Astrocyte of the spinal cord (primary cell): ENCODE results near the gene XKR3.

Experiments used
- DNase-seq: peaks from one replicate; pipeline ENCODE4 v3.0.0; 2011; ENCODE audit warnings: low read depth, low spot score
- H3K4me3 ChIP-seq: 2 replicates; pipeline ENCODE4 v1.5.1; 2011; ENCODE audit warnings: low read depth, mild to moderate bottlenecking, low read length, moderate library complexity
- CTCF ChIP-seq: IDR thresholded peaks from 2 replicates; pipeline ENCODE4 v1.5.1; 2012; ENCODE audit warnings: low read depth, mild to moderate bottlenecking, low read length, inconsistent platforms
- in situ Hi-C: cut with HindIII; loops from 2 replicates; pipeline ENCODE4 v1.10.0; 2017; ENCODE audit warnings: low sequenced_read_pairs

Gene XKR3

DNA sequence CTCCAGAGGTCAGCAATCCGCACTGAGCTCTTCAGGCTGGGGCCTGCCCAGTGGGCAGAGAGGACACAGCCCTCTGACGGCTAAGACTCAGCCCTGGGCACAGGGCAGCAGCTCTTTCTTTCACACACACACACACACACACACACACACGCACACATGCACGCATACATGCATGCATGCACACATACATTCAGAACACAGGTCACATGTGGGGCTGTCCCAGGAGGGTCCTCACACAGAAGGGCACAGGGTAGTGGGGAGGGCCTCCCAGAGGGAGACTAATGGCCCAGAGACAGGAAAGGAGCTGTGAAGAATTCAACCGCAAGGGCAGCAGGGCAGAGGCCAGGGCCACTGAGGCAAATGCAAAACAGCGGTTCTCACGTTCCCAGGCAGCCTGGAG lies 20.3 kb upstream of the XKR3 start:
- no peak overlapping the region for H3K4me3 ChIP-seq
- no peak for DNase-seq
- in situ Hi-C loops: no loop called here
- TF ChIP-seq CTCF: no peak

DNA sequence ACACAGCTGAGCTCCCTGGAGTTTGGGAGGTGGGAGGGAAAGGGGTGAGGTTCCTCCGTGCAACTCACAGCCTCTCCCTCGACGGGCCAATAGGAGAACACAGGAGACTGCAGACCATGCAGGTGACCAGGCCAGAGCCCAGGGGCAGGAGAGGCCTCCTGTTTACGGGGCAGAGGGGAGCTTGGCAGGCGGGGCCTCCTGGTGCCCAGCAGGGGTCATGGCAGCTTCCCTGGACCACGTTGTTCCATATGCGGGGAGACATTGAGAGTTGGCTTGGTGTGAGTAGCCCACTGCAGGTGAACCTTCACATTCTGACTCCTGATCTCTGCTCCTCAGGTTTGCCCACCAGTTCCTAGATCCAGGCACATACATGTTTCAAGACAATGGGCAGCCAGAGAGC lies 19.3 kb upstream of the XKR3 start:
- H3K4me3 ChIP-seq: no peak overlapping the region
- no peak for DNase-seq
- TF ChIP-seq CTCF: no peak
- in situ Hi-C loops: no loop called here

- no peak for TF ChIP-seq CTCF
- in situ Hi-C loops: no loop called here
- H3K4me3 ChIP-seq: no peak overlapping the region
- DNase-seq: no peak
These were observed 12.9 kb upstream of the XKR3 start for GRCh38 chr22:16838073-16838472.

DNA sequence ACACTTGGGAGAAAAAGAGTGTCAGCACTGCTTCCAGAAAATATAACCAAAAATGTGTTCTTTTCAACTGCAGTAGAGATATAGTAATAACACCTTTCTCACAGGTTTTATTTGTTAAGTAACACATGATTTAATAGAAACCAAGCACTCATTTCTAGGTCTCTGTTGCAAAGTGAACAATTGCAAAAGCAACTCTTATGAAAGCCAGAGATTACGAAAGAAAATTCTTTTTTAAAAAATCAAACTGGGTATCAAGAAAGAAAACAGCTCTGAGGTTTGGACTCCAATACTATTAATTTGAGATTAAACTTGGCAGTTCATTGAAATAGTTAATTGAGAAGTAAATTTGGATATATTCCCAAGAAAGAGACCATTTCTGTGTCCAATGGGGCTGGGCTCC lies 9.8 kb upstream of the XKR3 start:
- DNase-seq: no peak
- in situ Hi-C loops: no loop called here
- no peak overlapping the region for H3K4me3 ChIP-seq
- TF ChIP-seq CTCF: no peak

DNA sequence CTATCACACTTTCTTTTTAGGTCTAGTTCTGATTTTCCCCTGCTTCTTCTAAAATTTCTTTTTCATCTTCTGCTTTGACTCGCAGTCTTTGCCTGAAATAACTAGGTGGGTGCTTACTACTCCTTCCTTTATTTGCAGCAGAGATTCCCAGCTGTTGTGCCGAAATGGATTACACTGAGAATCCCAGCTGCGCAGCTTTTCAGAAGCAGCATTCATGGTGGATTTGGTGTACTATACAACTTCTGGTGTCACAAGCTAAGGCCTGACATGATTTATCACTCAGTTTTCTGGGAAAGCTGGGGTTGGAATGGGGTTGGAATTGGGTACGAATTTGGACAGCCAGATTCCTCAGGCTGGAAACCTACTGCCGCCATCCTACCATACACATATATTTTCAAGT lies 6.0 kb upstream of the XKR3 start:
- no peak for DNase-seq
- no peak overlapping the region for H3K4me3 ChIP-seq
- no peak for TF ChIP-seq CTCF
- in situ Hi-C loops: no loop called here

DNA sequence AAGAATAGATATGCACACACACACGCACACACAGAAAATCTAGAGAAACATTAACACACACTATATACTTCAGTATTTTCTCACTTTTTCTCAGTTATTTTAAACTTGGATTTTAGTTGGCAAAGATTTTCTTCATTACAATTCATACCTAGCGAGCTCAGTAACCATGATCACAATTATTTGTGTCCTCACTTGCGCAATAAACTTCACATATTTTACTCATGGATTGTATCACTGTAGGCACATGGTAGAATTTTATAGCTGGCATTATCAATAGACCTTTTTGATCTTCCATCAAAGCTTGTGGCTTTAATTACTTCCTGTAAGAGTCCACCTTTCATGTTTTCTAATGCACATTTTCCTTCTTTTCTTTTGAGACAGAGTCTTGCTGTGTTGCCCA lies 4.8 kb upstream of the XKR3 start:
- DNase-seq: no peak

More for the DNA sequence above, 4.8 kb upstream of the XKR3 start:
- TF ChIP-seq CTCF: no peak
- no peak overlapping the region for H3K4me3 ChIP-seq
- in situ Hi-C loops: no loop called here
